GM21825 (cell line): Measurements from ENCODE around the gene CARMIL1.

Source experiments
- ATAC-seq: cut with Tn5 transposase; IDR thresholded peaks from one replicate; pipeline ENCODE4 v1.9.1; 2021; ENCODE audit warnings: mild to moderate bottlenecking, moderate library complexity; ENCODE audit not compliant: unreplicated experiment

The CARMIL1 gene

DNA sequence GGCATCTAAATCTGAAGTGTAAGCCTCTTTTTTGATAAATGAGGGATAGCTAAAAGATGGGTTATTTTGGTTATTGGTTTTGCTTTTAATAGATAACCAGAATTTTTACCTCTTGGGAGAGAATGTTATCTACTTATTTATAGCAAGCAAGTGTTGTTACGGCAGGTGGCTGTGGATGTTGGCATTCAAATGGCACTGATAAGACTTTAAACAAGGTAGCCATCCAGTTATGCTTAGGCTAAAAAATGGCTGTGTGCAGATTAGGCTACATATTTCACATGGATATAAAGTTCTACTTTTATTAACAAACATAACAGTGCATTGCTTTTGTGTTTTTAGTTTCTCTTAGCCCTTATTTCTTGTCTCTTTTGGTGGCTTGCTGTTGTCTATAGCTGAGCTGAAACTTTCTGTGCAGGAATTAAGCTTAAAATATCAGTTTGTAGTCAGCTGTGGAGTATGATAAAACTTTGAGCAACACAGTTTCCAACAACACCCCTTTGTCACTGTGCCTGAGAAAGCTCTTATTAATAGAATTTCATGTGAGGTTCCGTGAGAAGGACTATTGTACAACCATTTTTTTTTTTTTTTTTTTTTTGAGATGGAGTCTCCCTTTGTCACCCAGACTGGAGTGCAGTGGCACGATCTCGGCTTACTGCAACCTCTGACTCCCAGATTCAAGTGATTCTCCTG is 28.8 kb downstream of the CARMIL1 start:
- no peak for ATAC-seq

DNA sequence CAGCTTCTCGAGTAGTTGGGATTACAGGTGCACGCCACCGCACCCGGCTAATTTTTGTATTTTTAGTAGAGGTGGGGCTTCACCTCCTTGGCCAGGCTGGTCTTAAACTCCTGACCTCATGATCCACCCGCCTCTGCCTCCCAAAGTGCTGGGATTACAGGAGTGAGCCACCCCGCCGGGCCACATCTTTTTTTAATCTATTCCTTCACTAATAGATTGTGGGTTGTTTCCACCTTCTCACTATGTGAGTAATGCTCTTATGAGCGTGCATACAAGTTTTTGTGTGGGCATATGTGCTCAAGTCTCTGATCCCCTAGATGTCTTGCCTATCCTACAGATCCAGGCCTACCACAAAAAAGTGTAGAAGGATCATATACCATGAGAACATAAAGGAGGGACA is 30.7 kb downstream of the CARMIL1 start:
- ATAC-seq = no peak

DNA sequence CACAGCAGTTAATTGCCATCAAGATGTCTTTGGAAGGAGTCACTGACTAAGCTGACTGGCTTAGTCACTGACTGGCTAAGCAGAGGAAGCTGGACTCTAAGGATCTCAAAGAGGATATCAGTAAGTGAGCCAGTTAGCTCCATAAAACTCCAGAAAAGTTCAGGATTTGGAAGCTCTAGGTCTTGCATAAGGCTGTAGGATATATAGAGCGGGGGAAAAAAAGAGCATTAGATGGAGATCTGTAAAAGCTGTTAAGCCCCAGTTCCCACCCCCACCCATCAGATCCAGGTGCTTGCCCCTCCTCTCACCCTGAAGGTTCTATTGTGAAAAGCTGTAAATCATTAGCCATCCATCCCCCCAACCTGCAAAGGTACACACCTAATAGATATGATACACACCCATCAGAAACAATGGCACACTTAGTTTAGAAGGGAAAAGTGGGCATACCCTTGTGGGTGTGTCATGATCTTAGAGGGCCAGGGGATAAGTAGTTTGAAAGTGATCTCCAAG is 32.2 kb downstream of the CARMIL1 start:
- ATAC-seq = no peak

- no peak for ATAC-seq
Observed at GRCh38 chr6:25312034-25312620, 33.0 kb downstream of the CARMIL1 start.

GRCh38 chr6:25312703-25313102 is 33.5 kb downstream of the CARMIL1 start:
- ATAC-seq = no peak

GRCh38 chr6:25314509-25315175 is 35.5 kb downstream of the CARMIL1 start:
- no peak for ATAC-seq

DNA sequence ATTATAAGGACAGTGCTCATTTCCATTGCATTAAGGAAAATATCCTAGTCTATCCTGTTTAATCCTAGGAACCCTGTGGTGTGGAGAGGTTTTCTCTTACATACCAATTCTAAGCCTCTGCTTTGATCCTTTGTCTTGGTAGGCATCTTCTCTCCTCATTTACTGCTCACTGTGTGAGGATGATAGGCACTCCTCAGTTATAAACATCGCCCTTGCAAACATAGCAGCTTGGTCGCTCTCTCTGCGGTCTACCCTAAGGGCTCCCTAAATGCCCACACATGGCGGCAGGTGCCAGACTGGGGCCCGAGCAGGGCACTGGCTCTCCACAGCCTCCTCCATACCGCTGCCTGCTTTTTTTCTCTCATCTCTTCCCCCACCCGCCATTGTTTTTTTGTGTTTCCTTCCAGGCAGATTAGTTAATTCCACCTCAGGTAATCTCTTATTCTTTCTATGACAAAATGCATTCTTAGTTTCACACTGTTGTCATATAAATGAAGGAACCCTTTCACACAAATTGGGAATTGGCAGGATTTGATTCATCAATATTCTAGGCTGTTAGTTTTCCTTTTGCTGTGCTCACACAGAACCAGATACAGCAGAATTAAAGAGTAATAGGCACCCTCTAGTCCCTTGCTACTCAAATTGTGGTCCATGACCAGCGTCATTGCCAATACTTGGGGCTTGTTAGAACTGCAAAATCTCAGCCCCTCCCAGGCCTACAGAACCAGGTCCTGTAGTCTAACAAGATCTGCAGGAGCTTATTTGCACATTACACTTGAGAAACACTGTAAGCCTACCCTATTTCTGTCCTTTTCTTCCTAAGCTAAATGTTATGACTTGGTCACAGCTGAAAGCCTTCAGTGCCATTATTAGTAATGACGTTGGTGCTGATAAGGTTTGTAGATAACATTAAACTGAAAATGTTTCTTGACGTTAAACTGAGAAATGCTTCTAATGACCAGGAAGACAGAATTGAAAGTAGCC is 36.3 kb downstream of the CARMIL1 start:
- ATAC-seq = no peak

GRCh38 chr6:25316626-25317025 is 37.5 kb downstream of the CARMIL1 start:
- ATAC-seq = no peak

DNA sequence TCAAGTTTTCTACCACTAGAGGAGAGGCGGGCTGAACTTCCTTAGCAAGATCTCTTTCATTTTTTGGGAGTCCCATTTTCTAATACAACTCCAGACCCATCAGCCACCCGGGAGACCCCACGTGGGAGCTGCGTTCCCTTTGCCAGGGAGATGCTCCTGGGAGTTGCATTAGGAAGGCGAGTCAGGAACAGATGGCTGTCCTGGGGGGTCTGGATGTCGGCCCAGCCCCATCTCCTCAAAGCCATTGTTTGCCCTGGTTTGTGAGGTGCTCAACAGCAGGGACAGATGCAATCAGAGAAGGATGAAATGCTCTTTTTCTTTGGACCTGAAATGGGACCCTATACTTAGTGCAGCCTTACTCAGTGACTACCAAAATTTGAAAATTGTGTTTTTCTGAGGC is 39.4 kb downstream of the CARMIL1 start:
- ATAC-seq = no peak

- no peak for ATAC-seq
Observed at GRCh38 chr6:25320459-25320858, 41.3 kb downstream of the CARMIL1 start.

GRCh38 chr6:25322692-25323091 is 43.5 kb downstream of the CARMIL1 start:
- no peak for ATAC-seq

GRCh38 chr6:25324066-25324762 is 45.0 kb downstream of the CARMIL1 start:
- no peak for ATAC-seq

- no peak for ATAC-seq
Observed at GRCh38 chr6:25326126-25326525, 47.0 kb downstream of the CARMIL1 start.

GRCh38 chr6:25326960-25327359 is 47.8 kb downstream of the CARMIL1 start:
- ATAC-seq = no peak

DNA sequence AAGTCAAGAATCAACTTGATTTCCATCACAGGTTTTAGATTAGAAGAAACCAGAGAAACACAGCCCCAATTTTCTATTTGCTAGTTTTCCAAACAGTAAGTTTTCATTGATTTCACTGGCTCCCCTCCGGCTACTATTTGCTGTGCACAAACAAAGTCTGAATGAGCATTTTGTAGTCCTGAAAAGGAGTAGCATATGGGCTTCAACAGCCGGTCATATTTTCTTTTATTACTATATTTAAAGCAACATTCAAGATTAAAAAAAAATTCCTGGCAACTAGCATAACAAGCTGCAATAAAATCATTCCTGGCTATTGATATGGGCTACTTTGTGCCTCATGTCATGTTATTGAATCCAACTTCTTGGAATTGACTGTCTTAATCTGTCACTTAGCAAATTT is 48.3 kb downstream of the CARMIL1 start:
- no peak for ATAC-seq

GRCh38 chr6:25329161-25329817 is 50.1 kb downstream of the CARMIL1 start:
- ATAC-seq = no peak

GRCh38 chr6:25329982-25330381 is 50.8 kb downstream of the CARMIL1 start:
- no peak for ATAC-seq

GRCh38 chr6:25330796-25331685 is 51.9 kb downstream of the CARMIL1 start:
- no peak for ATAC-seq

GRCh38 chr6:25332165-25332564 is 53.0 kb downstream of the CARMIL1 start:
- ATAC-seq = no peak
